ENCODE results near the gene C11orf24. TPM values are rescaled to one million over a fixed set of nuclear protein-coding genes. Genes with fewer than 3 reads are reported as not detected.

Gene C11orf24
- total and polyA plus RNA-seq, 9 of the 15 experiments (the other 6 are each of a cell fraction or from before 2014, with no cell fraction given), result 2.0 to 65.2 (median 32.5) TPM

DNA sequence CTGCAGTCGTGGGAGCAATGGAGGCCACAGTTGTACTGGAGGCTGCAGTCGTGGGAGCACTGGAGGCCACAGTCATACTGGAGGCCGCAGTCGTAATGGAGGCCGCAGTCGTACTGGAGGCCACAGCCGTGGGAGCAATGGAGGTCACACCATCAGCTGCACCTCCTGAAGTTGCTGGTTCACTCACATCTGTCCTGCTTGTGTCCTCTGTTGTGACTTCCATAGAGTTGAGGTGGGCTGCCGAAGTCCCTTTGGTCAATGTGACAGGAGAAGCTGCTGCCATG is 9.3 kb downstream of the C11orf24 start:
- Histone ChIP-seq H3K27ac (ENCODE audit: extremely low read depth, low read depth, low read length) (no peak overlapping the region), H3K9ac (ENCODE audit: insufficient read depth in 1 of 2, low read depth in 2 of 2, low read length in 2 of 2) (no peak overlapping the region), H3K36me3 (ENCODE audit: control insufficient read depth, insufficient read depth, low read length) (peaks cover 67% of the 10 kb centered on the region; the same call in 2 of the 3 replicates), H3K9me1 (ENCODE audit: control insufficient read depth, insufficient read depth, low read length) (peaks cover 6% of the 10 kb centered on the region), H3K9me3 (replicated peaks; ENCODE audit: control insufficient read depth, insufficient read depth, low read depth, low read length) (no peaks in the 10 kb centered on the region), H3K27me3 (ENCODE audit: control insufficient read depth in 2 of 2, insufficient read depth in 2 of 2, low read length in 2 of 2) (no peaks in the 10 kb centered on the region), H3K4me2 (ENCODE audit: insufficient read depth, low read length) (no peak overlapping the region), H2AFZ (ENCODE audit: low read depth, low read length) (no peak overlapping the region), H3K4me3 (no peak overlapping the region), H3K4me1 (replicated peaks in 1 of 2; ENCODE audit: control insufficient read depth in 2 of 2, insufficient read depth in 2 of 2, low read length in 2 of 2) (peaks cover 8 to 14% of the 10 kb centered on the region in 2 experiments), H4K20me1 (replicated peaks; ENCODE audit: control insufficient read depth, insufficient read depth, low read length) (peaks cover 3% of the 10 kb centered on the region; the same call in 1 of the 2 replicates), H3K79me2 (ENCODE audit: control insufficient read depth, insufficient read depth, low read length) (no peaks in the 10 kb centered on the region)
- TSS peak; percentile 3 for BruUV-seq (replicated peaks)
- 89% methylated on average over 7 of the region's 8 CpGs for WGBS (ENCODE audit: insufficient coverage, low coverage, missing lambda C conversion rate)
- intact Hi-C loops (cut with micrococcal nuclease) (no loop called here), in situ Hi-C loops (cut with MboI) (no loop called here)
- FAIRE-seq (no peak), DNase-seq (ENCODE audit: extremely low read depth in 1 of 4, low spot score in 3 of 4) (no peak), ATAC-seq (no peak)
- CTCF ChIA-PET (ENCODE audit: low intra/inter-chr PET ratio), result no interaction called here
- POLR2A ChIA-PET, result interaction anchor here (0.6 to 0.8 kb wide), 3 partner anchors 36 to 448 kb away, joined by 3 read pairs; no protein-coding TSS in a partner anchor
- TF ChIP-seq MED1 (CRISPR knock-in tag; IDR thresholded peaks at IDR 0.05; ENCODE audit: borderline replicate concordance) (no peak), ZNF408 (CRISPR knock-in tag; IDR thresholded peaks at IDR 0.05; ENCODE audit: low read depth) (no peak), ZNF668 (CRISPR knock-in tag; IDR thresholded peaks at IDR 0.05) (no peak), ZNF124 (CRISPR knock-in tag; IDR thresholded peaks at IDR 0.05) (no peak), CTBP1 (IDR thresholded peaks at IDR 0.05; ENCODE audit: borderline replicate concordance) (0 out of 2 replicates have a peak, but pooled peaks have one; percentile 31), MEIS2 (IDR thresholded peaks at IDR 0.05; ENCODE audit: partially characterized antibody) (no peak), POLR2A (conservative IDR thresholded peaks at IDR 0.05) (no peak), NFE2 (IDR thresholded peaks at IDR 0.05; ENCODE audit: low read depth) (no peak)
- TF ChIP-seq, protein P1, sequence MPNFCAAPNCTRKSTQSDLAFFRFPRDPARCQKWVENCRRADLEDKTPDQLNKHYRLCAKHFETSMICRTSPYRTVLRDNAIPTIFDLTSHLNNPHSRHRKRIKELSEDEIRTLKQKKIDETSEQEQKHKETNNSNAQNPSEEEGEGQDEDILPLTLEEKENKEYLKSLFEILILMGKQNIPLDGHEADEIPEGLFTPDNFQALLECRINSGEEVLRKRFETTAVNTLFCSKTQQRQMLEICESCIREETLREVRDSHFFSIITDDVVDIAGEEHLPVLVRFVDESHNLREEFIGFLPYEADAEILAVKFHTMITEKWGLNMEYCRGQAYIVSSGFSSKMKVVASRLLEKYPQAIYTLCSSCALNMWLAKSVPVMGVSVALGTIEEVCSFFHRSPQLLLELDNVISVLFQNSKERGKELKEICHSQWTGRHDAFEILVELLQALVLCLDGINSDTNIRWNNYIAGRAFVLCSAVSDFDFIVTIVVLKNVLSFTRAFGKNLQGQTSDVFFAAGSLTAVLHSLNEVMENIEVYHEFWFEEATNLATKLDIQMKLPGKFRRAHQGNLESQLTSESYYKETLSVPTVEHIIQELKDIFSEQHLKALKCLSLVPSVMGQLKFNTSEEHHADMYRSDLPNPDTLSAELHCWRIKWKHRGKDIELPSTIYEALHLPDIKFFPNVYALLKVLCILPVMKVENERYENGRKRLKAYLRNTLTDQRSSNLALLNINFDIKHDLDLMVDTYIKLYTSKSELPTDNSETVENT (CRISPR knock-in tag; IDR thresholded peaks at IDR 0.05), result no peak
- TF ChIP-seq, protein P2, sequence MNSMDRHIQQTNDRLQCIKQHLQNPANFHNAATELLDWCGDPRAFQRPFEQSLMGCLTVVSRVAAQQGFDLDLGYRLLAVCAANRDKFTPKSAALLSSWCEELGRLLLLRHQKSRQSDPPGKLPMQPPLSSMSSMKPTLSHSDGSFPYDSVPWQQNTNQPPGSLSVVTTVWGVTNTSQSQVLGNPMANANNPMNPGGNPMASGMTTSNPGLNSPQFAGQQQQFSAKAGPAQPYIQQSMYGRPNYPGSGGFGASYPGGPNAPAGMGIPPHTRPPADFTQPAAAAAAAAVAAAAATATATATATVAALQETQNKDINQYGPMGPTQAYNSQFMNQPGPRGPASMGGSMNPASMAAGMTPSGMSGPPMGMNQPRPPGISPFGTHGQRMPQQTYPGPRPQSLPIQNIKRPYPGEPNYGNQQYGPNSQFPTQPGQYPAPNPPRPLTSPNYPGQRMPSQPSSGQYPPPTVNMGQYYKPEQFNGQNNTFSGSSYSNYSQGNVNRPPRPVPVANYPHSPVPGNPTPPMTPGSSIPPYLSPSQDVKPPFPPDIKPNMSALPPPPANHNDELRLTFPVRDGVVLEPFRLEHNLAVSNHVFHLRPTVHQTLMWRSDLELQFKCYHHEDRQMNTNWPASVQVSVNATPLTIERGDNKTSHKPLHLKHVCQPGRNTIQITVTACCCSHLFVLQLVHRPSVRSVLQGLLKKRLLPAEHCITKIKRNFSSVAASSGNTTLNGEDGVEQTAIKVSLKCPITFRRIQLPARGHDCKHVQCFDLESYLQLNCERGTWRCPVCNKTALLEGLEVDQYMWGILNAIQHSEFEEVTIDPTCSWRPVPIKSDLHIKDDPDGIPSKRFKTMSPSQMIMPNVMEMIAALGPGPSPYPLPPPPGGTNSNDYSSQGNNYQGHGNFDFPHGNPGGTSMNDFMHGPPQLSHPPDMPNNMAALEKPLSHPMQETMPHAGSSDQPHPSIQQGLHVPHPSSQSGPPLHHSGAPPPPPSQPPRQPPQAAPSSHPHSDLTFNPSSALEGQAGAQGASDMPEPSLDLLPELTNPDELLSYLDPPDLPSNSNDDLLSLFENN (IDR thresholded peaks at IDR 0.05; ENCODE audit: low read depth in 2 of 2, low read length in 2 of 2), result no peak
- TF ChIP-seq, protein P3, sequence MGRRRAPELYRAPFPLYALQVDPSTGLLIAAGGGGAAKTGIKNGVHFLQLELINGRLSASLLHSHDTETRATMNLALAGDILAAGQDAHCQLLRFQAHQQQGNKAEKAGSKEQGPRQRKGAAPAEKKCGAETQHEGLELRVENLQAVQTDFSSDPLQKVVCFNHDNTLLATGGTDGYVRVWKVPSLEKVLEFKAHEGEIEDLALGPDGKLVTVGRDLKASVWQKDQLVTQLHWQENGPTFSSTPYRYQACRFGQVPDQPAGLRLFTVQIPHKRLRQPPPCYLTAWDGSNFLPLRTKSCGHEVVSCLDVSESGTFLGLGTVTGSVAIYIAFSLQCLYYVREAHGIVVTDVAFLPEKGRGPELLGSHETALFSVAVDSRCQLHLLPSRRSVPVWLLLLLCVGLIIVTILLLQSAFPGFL (CRISPR knock-in tag; IDR thresholded peaks at IDR 0.05), result no peak
- TF ChIP-seq, protein P4, sequence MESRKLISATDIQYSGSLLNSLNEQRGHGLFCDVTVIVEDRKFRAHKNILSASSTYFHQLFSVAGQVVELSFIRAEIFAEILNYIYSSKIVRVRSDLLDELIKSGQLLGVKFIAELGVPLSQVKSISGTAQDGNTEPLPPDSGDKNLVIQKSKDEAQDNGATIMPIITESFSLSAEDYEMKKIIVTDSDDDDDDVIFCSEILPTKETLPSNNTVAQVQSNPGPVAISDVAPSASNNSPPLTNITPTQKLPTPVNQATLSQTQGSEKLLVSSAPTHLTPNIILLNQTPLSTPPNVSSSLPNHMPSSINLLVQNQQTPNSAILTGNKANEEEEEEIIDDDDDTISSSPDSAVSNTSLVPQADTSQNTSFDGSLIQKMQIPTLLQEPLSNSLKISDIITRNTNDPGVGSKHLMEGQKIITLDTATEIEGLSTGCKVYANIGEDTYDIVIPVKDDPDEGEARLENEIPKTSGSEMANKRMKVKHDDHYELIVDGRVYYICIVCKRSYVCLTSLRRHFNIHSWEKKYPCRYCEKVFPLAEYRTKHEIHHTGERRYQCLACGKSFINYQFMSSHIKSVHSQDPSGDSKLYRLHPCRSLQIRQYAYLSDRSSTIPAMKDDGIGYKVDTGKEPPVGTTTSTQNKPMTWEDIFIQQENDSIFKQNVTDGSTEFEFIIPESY (CRISPR knock-in tag; IDR thresholded peaks at IDR 0.05), result peak; percentile 5; the same call in 1 of the 2 replicates
